Karpas-422 (cell line): ENCODE data around the gene PLCD1. TPM values are rescaled to one million over a fixed set of nuclear protein-coding genes. Genes with fewer than 3 reads are reported as not detected.

Experiments
- DNase-seq: peaks from one replicate; pipeline ENCODE4 v3.0.0-alpha.2; 2015
- H2AFZ ChIP-seq: fragments of 200-600 bp; sonication (generic); 2 replicates; pipeline ENCODE4 v1.6.1; 2014; ENCODE audit warnings: antibody characterized with exemption, low read length, mixed read lengths
- H3K27ac ChIP-seq: fragments of 200-600 bp; sonication (generic); 2 replicates; pipeline ENCODE4 v1.5.1; 2014; ENCODE audit warnings: mild to moderate bottlenecking, low read length, moderate library complexity
- H3K27me3 ChIP-seq: fragments of 200-600 bp; sonication (generic); 2 replicates; pipeline ENCODE4 v1.6.1; 2014; ENCODE audit warnings: low read length, mixed read lengths
- H3K36me3 ChIP-seq: fragments of 200-600 bp; sonication (generic); 2 replicates; pipeline ENCODE4 v1.6.1; 2014; ENCODE audit warnings: low read length, mixed read lengths; ENCODE audit not compliant: insufficient read depth
- H3K4me1 ChIP-seq: fragments of 200-600 bp; sonication (generic); 2 replicates; pipeline ENCODE4 v1.6.1; 2014; ENCODE audit warnings: mild to moderate bottlenecking, low read length, mixed read lengths
- H3K4me2 ChIP-seq: fragments of 200-600 bp; sonication (generic); 2 replicates; pipeline ENCODE4 v1.6.1; 2014; ENCODE audit warnings: low read length, low read depth, mild to moderate bottlenecking; ENCODE audit not compliant: poor library complexity, severe bottlenecking
- H3K4me3 ChIP-seq: fragments of 200-600 bp; sonication (generic); 2 replicates; pipeline ENCODE4 v1.5.1; 2014; ENCODE audit warnings: mild to moderate bottlenecking, antibody characterized with exemption, low read length, mixed read lengths
- H3K79me2 ChIP-seq: fragments of 200-600 bp; sonication (generic); 2 replicates; pipeline ENCODE4 v1.6.1; 2014; ENCODE audit warnings: mild to moderate bottlenecking, low read length, mixed read lengths
- H3K9ac ChIP-seq: fragments of 200-600 bp; sonication (generic); 2 replicates; pipeline ENCODE4 v1.6.0; 2014; ENCODE audit warnings: low read length
- H3K9me2 ChIP-seq: fragments of 200-600 bp; sonication (generic), shearing (Covaris generic); replicated peaks from 2 replicates; pipeline ENCODE4 v1.6.0; 2014; ENCODE audit warnings: mild to moderate bottlenecking, low read length, moderate library complexity; ENCODE audit not compliant: insufficient read depth
- H3K9me3 ChIP-seq: fragments of 300-700, 200-600 bp; sonication (generic); 2 replicates; pipeline ENCODE4 v1.6.1; 2014; ENCODE audit warnings: low read length, mixed read lengths
- H4K20me1 ChIP-seq: fragments of 200-600 bp; sonication (generic); 2 replicates; pipeline ENCODE4 v1.6.1; 2014; ENCODE audit warnings: mild to moderate bottlenecking, antibody characterized with exemption, low read length, low read depth; ENCODE audit not compliant: insufficient read depth
- total RNA-seq: library from RNA; depleted of rRNA; stranded (reverse); fragments of >200 nt; shearing (Covaris generic); gene quantifications from 2 replicates; pipeline ENCODE4 v1.2.3, GENCODE V29; 2014; ENCODE audit warnings: low replicate concordance

PLCD1 gene
- total RNA-seq, 1 experiment from 2014 or later, result 0.89 TPM

DNA sequence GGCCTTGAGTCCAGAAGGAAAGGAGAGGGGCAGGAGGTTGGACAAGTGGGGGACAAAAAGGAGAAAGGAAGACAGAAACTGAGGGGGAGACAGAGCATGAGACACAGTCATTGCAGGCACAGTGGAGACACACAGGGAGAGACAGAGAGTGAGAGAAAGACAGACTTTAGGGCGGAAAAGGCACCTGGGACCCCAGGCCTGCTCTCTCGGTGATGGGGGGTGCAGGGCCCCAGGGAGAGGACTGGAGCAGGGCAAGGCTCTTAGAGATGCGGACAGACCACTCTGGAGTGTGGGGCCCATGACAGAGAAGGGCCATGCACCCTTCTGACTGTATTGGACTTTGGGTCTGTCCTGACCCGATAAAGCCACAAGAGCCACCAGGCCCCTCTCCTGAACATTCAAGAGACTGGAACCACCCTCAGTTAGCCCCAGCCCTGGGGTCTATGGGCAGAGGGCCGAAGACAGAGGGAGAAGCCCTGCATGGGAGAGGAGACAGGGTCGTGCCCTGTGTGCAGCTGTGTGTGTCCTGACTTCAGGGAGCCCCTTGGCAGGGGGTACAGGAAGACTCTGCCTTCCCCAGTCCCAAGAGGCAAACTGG lies 12.5 kb downstream of the PLCD1 start:
- Histone ChIP-seq H3K36me3 (no peaks in the 10 kb centered on the region), H3K9ac (no peak overlapping the region), H3K9me3 (no peaks in the 10 kb centered on the region), H3K4me3 (no peak overlapping the region), H4K20me1 (no peaks in the 10 kb centered on the region), H3K4me1 (no peaks in the 10 kb centered on the region), H3K27me3 (no peaks in the 10 kb centered on the region), H2AFZ (no peak overlapping the region), H3K4me2 (no peak overlapping the region), H3K27ac (no peak overlapping the region), H3K79me2 (no peaks in the 10 kb centered on the region), H3K9me2 (no peaks in the 10 kb centered on the region)
- DNase-seq, result no peak

DNA sequence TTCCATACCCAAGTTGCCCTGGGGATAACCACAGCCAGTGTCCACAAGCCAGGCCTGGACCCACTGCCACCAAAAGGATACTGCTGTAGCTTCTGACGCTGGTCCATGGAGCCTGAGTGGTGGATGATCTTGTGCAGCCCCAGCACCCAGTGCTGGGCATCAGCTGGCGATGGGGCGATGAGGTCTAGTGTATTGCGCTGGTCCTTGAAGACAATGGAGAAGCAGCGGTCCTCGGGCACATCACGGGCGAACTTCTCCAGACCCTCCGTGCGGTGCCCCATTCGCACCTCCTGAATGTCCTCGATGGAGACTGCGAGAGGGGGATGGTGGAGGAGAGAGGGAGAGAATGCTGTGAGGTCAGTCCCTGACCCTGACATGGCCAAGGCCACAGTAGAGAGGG lies 13.0 kb downstream of the PLCD1 start:
- no peak overlapping the region for H2AFZ ChIP-seq
- no peaks in the 10 kb centered on the region for H4K20me1 ChIP-seq
- DNase-seq, result no peak
- no peak overlapping the region for H3K4me3 ChIP-seq
- no peaks in the 10 kb centered on the region for H3K9me3 ChIP-seq
- H3K27me3 ChIP-seq, result no peaks in the 10 kb centered on the region
- no peaks in the 10 kb centered on the region for H3K9me2 ChIP-seq
- H3K36me3 ChIP-seq, result no peaks in the 10 kb centered on the region
- H3K79me2 ChIP-seq, result no peaks in the 10 kb centered on the region
- H3K4me1 ChIP-seq, result no peaks in the 10 kb centered on the region
- no peak overlapping the region for H3K4me2 ChIP-seq
- H3K9ac ChIP-seq, result no peak overlapping the region
- no peak overlapping the region for H3K27ac ChIP-seq

GRCh38 chr3:38015984-38016383 lies 13.5 kb downstream of the PLCD1 start:
- H3K36me3 ChIP-seq, result no peaks in the 10 kb centered on the region
- no peaks in the 10 kb centered on the region for H4K20me1 ChIP-seq
- no peaks in the 10 kb centered on the region for H3K9me2 ChIP-seq
- no peaks in the 10 kb centered on the region for H3K4me1 ChIP-seq
- H3K4me3 ChIP-seq, result no peak overlapping the region
- H3K79me2 ChIP-seq, result no peaks in the 10 kb centered on the region
- no peaks in the 10 kb centered on the region for H3K9me3 ChIP-seq
- no peak overlapping the region for H3K27ac ChIP-seq
- no peak for DNase-seq
- H2AFZ ChIP-seq, result no peak overlapping the region
- no peak overlapping the region for H3K9ac ChIP-seq
- no peaks in the 10 kb centered on the region for H3K27me3 ChIP-seq
- H3K4me2 ChIP-seq, result no peak overlapping the region

DNA sequence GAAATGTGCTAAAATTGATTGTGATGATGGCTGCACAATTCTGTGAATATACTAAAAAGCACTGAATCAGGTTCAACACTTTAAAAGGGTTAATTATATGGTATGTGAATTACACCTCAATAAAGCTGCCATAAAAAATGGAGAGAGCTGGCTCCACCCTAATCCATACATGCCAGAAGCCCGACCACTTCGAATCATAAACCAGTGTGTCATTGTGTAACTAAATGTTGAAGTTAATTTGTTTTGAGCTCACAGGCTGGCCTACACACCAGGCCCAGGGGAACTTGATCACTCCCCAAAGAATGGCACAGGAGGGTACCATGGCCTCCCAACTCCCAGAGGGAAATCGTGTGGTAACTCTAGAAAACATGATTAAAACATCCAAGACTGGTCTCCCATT lies 14.0 kb downstream of the PLCD1 start:
- Histone ChIP-seq H3K4me2 (no peak overlapping the region), H3K9ac (no peak overlapping the region), H3K9me3 (no peaks in the 10 kb centered on the region), H3K79me2 (no peaks in the 10 kb centered on the region), H4K20me1 (no peaks in the 10 kb centered on the region), H3K27me3 (no peaks in the 10 kb centered on the region), H3K27ac (no peak overlapping the region), H3K36me3 (no peaks in the 10 kb centered on the region), H3K4me1 (no peaks in the 10 kb centered on the region), H2AFZ (no peak overlapping the region), H3K9me2 (no peaks in the 10 kb centered on the region), H3K4me3 (no peak overlapping the region)
- no peak for DNase-seq

- H3K4me2 ChIP-seq, result no peak overlapping the region
- no peaks in the 10 kb centered on the region for H3K4me1 ChIP-seq
- H4K20me1 ChIP-seq, result no peaks in the 10 kb centered on the region
- H3K79me2 ChIP-seq, result no peaks in the 10 kb centered on the region
- H3K9me2 ChIP-seq, result no peaks in the 10 kb centered on the region
- H3K9ac ChIP-seq, result no peak overlapping the region
- H2AFZ ChIP-seq, result no peak overlapping the region
- no peaks in the 10 kb centered on the region for H3K9me3 ChIP-seq
- no peak overlapping the region for H3K27ac ChIP-seq
- DNase-seq, result no peak
- no peaks in the 10 kb centered on the region for H3K27me3 ChIP-seq
- H3K36me3 ChIP-seq, result no peaks in the 10 kb centered on the region
- no peak overlapping the region for H3K4me3 ChIP-seq
Measured at GRCh38 chr3:38011111-38011510, 18.3 kb downstream of the PLCD1 start.

DNA sequence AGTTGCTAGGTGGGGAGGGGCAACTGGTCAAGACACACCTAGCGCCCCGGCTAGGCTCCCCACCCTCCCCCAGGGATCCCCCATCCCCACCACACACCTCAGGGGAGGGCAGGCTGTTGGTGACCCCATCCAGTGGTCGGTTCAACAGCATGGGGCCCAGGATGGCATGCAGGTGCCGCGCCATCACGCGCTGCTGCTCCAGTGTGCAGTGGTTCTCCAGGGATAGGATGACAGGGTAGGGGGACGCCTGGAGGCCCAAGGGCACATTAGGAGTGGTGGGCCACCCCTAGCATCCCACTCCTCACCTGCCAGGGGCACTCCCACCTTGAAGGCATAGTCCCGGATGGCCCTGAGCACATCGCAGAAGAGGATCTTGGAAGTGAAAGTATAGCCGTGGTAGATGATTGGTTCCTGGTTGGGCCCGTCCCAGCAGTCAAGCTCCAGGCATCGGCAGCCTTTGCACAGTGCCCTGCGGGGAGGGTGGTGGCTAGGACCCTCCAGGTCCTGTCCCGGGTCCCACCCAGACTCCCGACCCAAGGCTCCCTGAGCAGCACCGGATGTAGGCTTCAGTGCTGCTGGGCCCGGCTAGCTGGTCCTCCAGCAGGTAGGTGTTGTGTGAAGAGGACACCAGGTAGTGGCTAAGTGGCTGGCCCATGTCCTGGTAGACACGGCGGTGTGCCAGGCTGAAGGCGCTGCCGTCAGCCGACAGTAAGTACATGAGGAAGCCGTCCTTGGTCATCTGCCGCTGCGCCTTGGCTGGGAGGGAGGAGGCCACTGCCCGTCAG lies 19.4 kb downstream of the PLCD1 start:
- Histone ChIP-seq H3K4me3 (no peak overlapping the region), H3K27ac (no peak overlapping the region), H3K9me3 (no peaks in the 10 kb centered on the region), H2AFZ (no peak overlapping the region), H4K20me1 (no peaks in the 10 kb centered on the region), H3K9ac (no peak overlapping the region), H3K27me3 (no peaks in the 10 kb centered on the region), H3K36me3 (no peaks in the 10 kb centered on the region), H3K4me2 (no peak overlapping the region), H3K4me1 (no peaks in the 10 kb centered on the region), H3K79me2 (no peaks in the 10 kb centered on the region), H3K9me2 (no peaks in the 10 kb centered on the region)
- no peak for DNase-seq

- Histone ChIP-seq H3K4me3 (no peak overlapping the region), H4K20me1 (no peaks in the 10 kb centered on the region), H3K4me1 (no peaks in the 10 kb centered on the region), H3K9me2 (no peaks in the 10 kb centered on the region), H3K27me3 (no peaks in the 10 kb centered on the region), H2AFZ (no peak overlapping the region), H3K36me3 (no peaks in the 10 kb centered on the region), H3K27ac (no peak overlapping the region), H3K9ac (no peak overlapping the region), H3K9me3 (no peaks in the 10 kb centered on the region), H3K79me2 (no peaks in the 10 kb centered on the region), H3K4me2 (no peak overlapping the region)
- DNase-seq, result no peak
Measured at GRCh38 chr3:38008971-38009580, 20.4 kb downstream of the PLCD1 start.

GRCh38 chr3:38008191-38008701 lies 21.2 kb downstream of the PLCD1 start:
- Histone ChIP-seq H3K9me2 (no peaks in the 10 kb centered on the region), H3K79me2 (no peaks in the 10 kb centered on the region), H3K9ac (no peak overlapping the region), H3K9me3 (no peaks in the 10 kb centered on the region), H3K27ac (no peak overlapping the region), H3K27me3 (no peaks in the 10 kb centered on the region), H3K36me3 (no peaks in the 10 kb centered on the region), H3K4me3 (no peak overlapping the region), H2AFZ (no peak overlapping the region), H4K20me1 (no peaks in the 10 kb centered on the region), H3K4me1 (no peaks in the 10 kb centered on the region), H3K4me2 (no peak overlapping the region)
- DNase-seq, result no peak
